Natural killer cell (primary cell): ENCODE data around the gene PKMYT1. TPM values are rescaled to one million over a fixed set of nuclear protein-coding genes. Genes with fewer than 3 reads are reported as not detected.

ENCODE experiments used
- ATAC-seq, 3 donors: fragments of 150-1000 bp in 2 of 3; fragments of 200-7000 bp in 1 of 3; cut with Tn5 transposase; 1 replicate in 1 of 3; 2 replicates in 2 of 3; pipeline ENCODE4 v1.10.0; 2021; ENCODE audit warnings: mild to moderate bottlenecking in 2 of 3, moderate library complexity in 2 of 3
- DNase-seq, 2 donors: peaks; one replicate each; pipeline versions ENCODE4 v3.0.0 to v3.0.0-alpha.2; 2013 to 2021; ENCODE audit warnings: mixed read lengths in 1 of 2
- H3K27ac ChIP-seq: one replicate; pipeline ENCODE4 v1.5.1; 2013; ENCODE audit warnings: mild to moderate bottlenecking, low read length
- H3K27me3 ChIP-seq: one replicate; pipeline ENCODE4 v1.6.1; 2013; ENCODE audit warnings: low read length; ENCODE audit not compliant: control insufficient read depth, insufficient read depth
- H3K36me3 ChIP-seq: one replicate; pipeline ENCODE4 v1.6.1; 2013; ENCODE audit warnings: low read length; ENCODE audit not compliant: control insufficient read depth, insufficient read depth
- H3K4me1 ChIP-seq: one replicate; pipeline ENCODE4 v1.6.1; 2013; ENCODE audit warnings: low read length; ENCODE audit not compliant: control insufficient read depth, insufficient read depth
- H3K4me3 ChIP-seq: one replicate; pipeline ENCODE4 v1.5.1; 2013; ENCODE audit warnings: low read length
- H3K9me3 ChIP-seq: one replicate; pipeline ENCODE4 v1.6.1; 2013; ENCODE audit warnings: low read length; ENCODE audit not compliant: control insufficient read depth, insufficient read depth
- H3K27ac Mint-ChIP-seq, 2 donors: one replicate each; pipeline ENCODE4 v1.8.0; 2022; ENCODE audit warnings: mild to moderate bottlenecking in 2 of 2, mixed read lengths in 2 of 2, moderate library complexity in 1 of 2
- H3K27me3 Mint-ChIP-seq, 2 donors: one replicate each; pipeline ENCODE4 v1.8.0; 2022; ENCODE audit warnings: low read depth in 2 of 2, mixed read lengths in 2 of 2
- H3K36me3 Mint-ChIP-seq: one replicate; pipeline ENCODE4 v1.8.0; 2022; ENCODE audit warnings: mixed read lengths
- H3K4me1 Mint-ChIP-seq, 2 donors: one replicate each; pipeline ENCODE4 v1.8.0; 2022; ENCODE audit warnings: mixed read lengths in 2 of 2
- H3K4me3 Mint-ChIP-seq: one replicate; pipeline ENCODE4 v1.8.0; 2022; ENCODE audit warnings: mild to moderate bottlenecking, moderate library complexity, mixed read lengths
- H3K9me3 Mint-ChIP-seq, 2 donors: one replicate each; pipeline ENCODE4 v1.8.0; 2022; ENCODE audit warnings: mixed read lengths in 2 of 2
- WGBS: methylation state at CpG from one replicate; pipeline ENCODE4 v1.1.7; 2013; ENCODE audit warnings: missing lambda C conversion rate; ENCODE audit not compliant: insufficient coverage; 5-methylcytosine and 5-hydroxymethylcytosine counted together
- intact Hi-C: fragments of 100-400 bp; cut with micrococcal nuclease; formaldehyde crosslinking; loops from one replicate; pipeline ENCODE4 v1.14.2; 2022
- total RNA-seq, 4 donors: library from RNA; stranded (reverse); fragments of 120-200 nt in 1 of 4; gene quantifications; one replicate each; pipeline versions ENCODE4 v1.2.3 to v1.2.4, GENCODE V29; 2013 to 2022
- TF ChIP-seq, protein P1 (sequence below): fragments of 200-600 bp; IDR thresholded peaks from one replicate; pipeline ENCODE4 v1.8.0; 2022; ENCODE audit warnings: antibody characterized with exemption

Gene PKMYT1
- total RNA-seq, 3 donors from 2014 or later (not counting 1 experiment from before 2014, with no cell fraction given): 2.6 to 5.9 (median 3.5) TPM

- WGBS: 100% methylated on average over 2 of the region's 2 CpGs
- TF ChIP-seq, protein P1, sequence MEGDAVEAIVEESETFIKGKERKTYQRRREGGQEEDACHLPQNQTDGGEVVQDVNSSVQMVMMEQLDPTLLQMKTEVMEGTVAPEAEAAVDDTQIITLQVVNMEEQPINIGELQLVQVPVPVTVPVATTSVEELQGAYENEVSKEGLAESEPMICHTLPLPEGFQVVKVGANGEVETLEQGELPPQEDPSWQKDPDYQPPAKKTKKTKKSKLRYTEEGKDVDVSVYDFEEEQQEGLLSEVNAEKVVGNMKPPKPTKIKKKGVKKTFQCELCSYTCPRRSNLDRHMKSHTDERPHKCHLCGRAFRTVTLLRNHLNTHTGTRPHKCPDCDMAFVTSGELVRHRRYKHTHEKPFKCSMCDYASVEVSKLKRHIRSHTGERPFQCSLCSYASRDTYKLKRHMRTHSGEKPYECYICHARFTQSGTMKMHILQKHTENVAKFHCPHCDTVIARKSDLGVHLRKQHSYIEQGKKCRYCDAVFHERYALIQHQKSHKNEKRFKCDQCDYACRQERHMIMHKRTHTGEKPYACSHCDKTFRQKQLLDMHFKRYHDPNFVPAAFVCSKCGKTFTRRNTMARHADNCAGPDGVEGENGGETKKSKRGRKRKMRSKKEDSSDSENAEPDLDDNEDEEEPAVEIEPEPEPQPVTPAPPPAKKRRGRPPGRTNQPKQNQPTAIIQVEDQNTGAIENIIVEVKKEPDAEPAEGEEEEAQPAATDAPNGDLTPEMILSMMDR: no peak
- Mint-ChIP-seq H3K27me3 (no peaks in the 10 kb centered on the region), H3K4me1 (no peaks in the 10 kb centered on the region), H3K4me3 (no peak overlapping the region), H3K27ac (no peak overlapping the region), H3K9me3 (no peaks in the 10 kb centered on the region), H3K36me3 (no peaks in the 10 kb centered on the region)
- intact Hi-C loops: no loop called here
- Histone ChIP-seq H3K9me3 (no peaks in the 10 kb centered on the region), H3K4me3 (no peak overlapping the region), H3K27me3 (no peaks in the 10 kb centered on the region), H3K27ac (no peak overlapping the region), H3K36me3 (peaks cover 44% of the 10 kb centered on the region), H3K4me1 (no peaks in the 10 kb centered on the region)
- no peak for ATAC-seq
- DNase-seq: no peak
These were observed 40.3 kb downstream of the PKMYT1 start for GRCh38 chr16:2939968-2940367.

DNA sequence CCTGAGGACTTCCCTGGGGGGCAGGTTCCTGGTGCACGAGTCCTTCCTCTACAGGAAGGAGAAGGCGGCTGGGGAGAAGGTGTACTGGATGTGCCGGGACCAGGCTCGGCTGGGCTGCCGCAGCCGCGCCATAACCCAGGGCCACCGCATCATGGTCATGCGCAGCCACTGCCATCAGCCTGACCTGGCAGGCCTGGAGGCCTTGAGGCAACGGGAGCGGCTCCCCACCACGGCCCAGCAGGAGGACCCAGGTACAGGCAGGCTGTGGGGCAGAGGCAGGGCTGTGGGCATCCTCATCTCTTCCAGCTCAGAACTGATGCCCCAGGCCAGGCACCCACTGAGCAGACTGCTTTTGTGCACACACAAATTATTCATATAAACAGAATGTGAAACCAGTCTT is 42.0 kb downstream of the PKMYT1 start:
- TF ChIP-seq, protein P1: no peak
- Mint-ChIP-seq H3K9me3 (no peaks in the 10 kb centered on the region), H3K4me3 (no peak overlapping the region), H3K36me3 (peaks cover 6% of the 10 kb centered on the region), H3K27me3 (no peaks in the 10 kb centered on the region), H3K4me1 (peaks cover 0 to 5% of the 10 kb centered on the region in 2 donors), H3K27ac (no peak overlapping the region)
- no peaks in the 10 kb centered on the region for H3K27me3 ChIP-seq
- ATAC-seq (no peak), DNase-seq (no peak)
- 98% methylated on average over 12 of the region's 12 CpGs for WGBS
- H3K4me1 ChIP-seq: no peaks in the 10 kb centered on the region
- peaks cover 52% of the 10 kb centered on the region for H3K36me3 ChIP-seq
- no peak overlapping the region for H3K4me3 ChIP-seq
- intact Hi-C loops: no loop called here
- no peaks in the 10 kb centered on the region for H3K9me3 ChIP-seq
- no peak overlapping the region for H3K27ac ChIP-seq

DNA sequence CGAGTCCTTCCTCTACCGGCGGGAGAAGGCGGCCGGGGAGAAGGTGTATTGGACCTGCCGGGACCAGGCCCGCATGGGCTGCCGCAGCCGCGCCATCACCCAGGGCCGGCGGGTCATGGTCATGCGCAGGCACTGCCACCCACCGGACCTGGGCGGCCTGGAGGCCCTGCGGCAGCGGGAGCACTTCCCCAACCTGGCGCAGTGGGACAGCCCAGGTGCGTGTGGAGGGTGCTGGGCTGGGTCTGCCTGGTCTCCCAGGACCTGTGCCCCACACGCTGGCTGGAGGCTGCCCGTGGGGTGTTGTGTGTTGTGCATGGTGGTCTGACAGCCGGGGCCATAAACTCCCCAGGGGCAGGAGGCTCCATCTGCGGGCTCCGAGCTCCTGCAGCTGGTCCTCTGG is 43.1 kb downstream of the PKMYT1 start:
- H3K36me3 Mint-ChIP-seq: peaks cover 6% of the 10 kb centered on the region
- no peak overlapping the region for H3K4me3 Mint-ChIP-seq
- Histone ChIP-seq H3K27ac (no peak overlapping the region), H3K4me3 (no peak overlapping the region), H3K36me3 (peaks cover 48% of the 10 kb centered on the region), H3K9me3 (no peaks in the 10 kb centered on the region), H3K4me1 (no peaks in the 10 kb centered on the region), H3K27me3 (no peaks in the 10 kb centered on the region)
- H3K27ac Mint-ChIP-seq: no peak overlapping the region
- H3K4me1 Mint-ChIP-seq: peaks cover 0 to 5% of the 10 kb centered on the region in 2 donors
- intact Hi-C loops: no loop called here
- H3K9me3 Mint-ChIP-seq: no peaks in the 10 kb centered on the region
- TF ChIP-seq, protein P1: no peak
- no peaks in the 10 kb centered on the region for H3K27me3 Mint-ChIP-seq
- DNase-seq (no peak), ATAC-seq (no peak)
- 97% methylated on average over 24 of the region's 24 CpGs for whole genome bisulfite sequencing

- H3K4me3 Mint-ChIP-seq: no peak overlapping the region
- intact Hi-C loops: no loop called here
- H3K27ac ChIP-seq: no peak overlapping the region
- H3K27me3 ChIP-seq: no peaks in the 10 kb centered on the region
- H3K4me3 ChIP-seq: no peak overlapping the region
- no peaks in the 10 kb centered on the region for H3K4me1 ChIP-seq
- no peaks in the 10 kb centered on the region for H3K9me3 Mint-ChIP-seq
- peaks cover 48% of the 10 kb centered on the region for H3K36me3 ChIP-seq
- no peaks in the 10 kb centered on the region for H3K9me3 ChIP-seq
- H3K27ac Mint-ChIP-seq: no peak overlapping the region
- no peaks in the 10 kb centered on the region for H3K27me3 Mint-ChIP-seq
- H3K36me3 Mint-ChIP-seq: peaks cover 6% of the 10 kb centered on the region
- DNase-seq (no peak), ATAC-seq (no peak)
- peaks cover 0 to 5% of the 10 kb centered on the region in 2 donors for H3K4me1 Mint-ChIP-seq
- TF ChIP-seq, protein P1: no peak
- WGBS: 92% methylated on average over 22 of the region's 22 CpGs
These were observed 43.7 kb downstream of the PKMYT1 start for GRCh38 chr16:2936436-2937011.
